ENCODE data around the gene TNIK. TPM values are rescaled to one million over a fixed set of nuclear protein-coding genes. Genes with fewer than 3 reads are reported as not detected.

The TNIK gene
- polyA plus RNA-seq, 1 donor from 2014 or later = 19.3 TPM

DNA sequence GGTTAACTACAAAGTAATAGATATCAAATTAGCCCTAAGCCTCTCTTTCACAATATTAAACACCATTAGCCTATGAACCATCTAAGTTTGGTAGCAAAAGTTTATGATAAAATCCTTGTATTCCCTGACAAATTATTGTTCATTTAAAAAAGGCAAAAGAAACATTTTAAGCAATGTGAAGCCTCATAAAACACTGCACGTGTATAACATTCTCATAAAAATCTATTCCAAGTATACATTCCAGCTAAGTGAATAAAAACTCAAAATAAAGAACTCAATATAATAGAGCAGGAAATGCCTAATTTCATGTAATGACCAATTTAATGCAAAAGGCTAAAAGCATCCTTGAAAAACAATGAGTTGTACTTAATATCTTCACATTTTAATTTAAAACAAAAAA is 27.7 kb downstream of the TNIK start:
- TF ChIP-seq MXI1 (conservative IDR thresholded peaks at IDR 0.05; ENCODE audit: poor library complexity, severe bottlenecking) (no peak), POLR2AphosphoS5 (IDR thresholded peaks at IDR 0.05) (no peak), EZH2 (IDR thresholded peaks at IDR 0.05; ENCODE audit: borderline replicate concordance, insufficient read depth, low read length, poor library complexity, severe bottlenecking) (no peak), RAD21 (conservative IDR thresholded peaks at IDR 0.05) (no peak), SMC3 (conservative IDR thresholded peaks at IDR 0.05; ENCODE audit: poor library complexity) (no peak)
- TF ChIP-seq, protein P1, sequence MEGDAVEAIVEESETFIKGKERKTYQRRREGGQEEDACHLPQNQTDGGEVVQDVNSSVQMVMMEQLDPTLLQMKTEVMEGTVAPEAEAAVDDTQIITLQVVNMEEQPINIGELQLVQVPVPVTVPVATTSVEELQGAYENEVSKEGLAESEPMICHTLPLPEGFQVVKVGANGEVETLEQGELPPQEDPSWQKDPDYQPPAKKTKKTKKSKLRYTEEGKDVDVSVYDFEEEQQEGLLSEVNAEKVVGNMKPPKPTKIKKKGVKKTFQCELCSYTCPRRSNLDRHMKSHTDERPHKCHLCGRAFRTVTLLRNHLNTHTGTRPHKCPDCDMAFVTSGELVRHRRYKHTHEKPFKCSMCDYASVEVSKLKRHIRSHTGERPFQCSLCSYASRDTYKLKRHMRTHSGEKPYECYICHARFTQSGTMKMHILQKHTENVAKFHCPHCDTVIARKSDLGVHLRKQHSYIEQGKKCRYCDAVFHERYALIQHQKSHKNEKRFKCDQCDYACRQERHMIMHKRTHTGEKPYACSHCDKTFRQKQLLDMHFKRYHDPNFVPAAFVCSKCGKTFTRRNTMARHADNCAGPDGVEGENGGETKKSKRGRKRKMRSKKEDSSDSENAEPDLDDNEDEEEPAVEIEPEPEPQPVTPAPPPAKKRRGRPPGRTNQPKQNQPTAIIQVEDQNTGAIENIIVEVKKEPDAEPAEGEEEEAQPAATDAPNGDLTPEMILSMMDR (IDR thresholded peaks at IDR 0.05; ENCODE audit: poor library complexity, severe bottlenecking) = no peak
- H3K36me3 ChIP-seq (ENCODE audit: insufficient read depth, low read length) = no peaks in the 10 kb centered on the region
- H3K9ac ChIP-seq (ENCODE audit: low read length) = no peak overlapping the region
- no peaks in the 10 kb centered on the region for H3K9me2 ChIP-seq (ENCODE audit: insufficient read depth, low read length)
- H4K20me1 ChIP-seq (ENCODE audit: insufficient read depth) = no peaks in the 10 kb centered on the region
- H2AFZ ChIP-seq (ENCODE audit: low read depth, low read length) = no peak overlapping the region
- no peaks in the 10 kb centered on the region for H3F3A ChIP-seq (ENCODE audit: insufficient read depth, low read length, poor library complexity, severe bottlenecking)
- H3K4me3 ChIP-seq (ENCODE audit: low read length) = no peak overlapping the region
- no peak overlapping the region for H3K27ac ChIP-seq (ENCODE audit: low read length)
- H3K9me3 ChIP-seq (ENCODE audit: low read length) = no peaks in the 10 kb centered on the region
- no peak overlapping the region for H3K4me2 ChIP-seq (ENCODE audit: low read length)
- no peaks in the 10 kb centered on the region for H3K27me3 ChIP-seq (ENCODE audit: insufficient read depth, low read depth, low read length)
- no peaks in the 10 kb centered on the region for H3K79me2 ChIP-seq (replicated peaks; ENCODE audit: insufficient read depth, low read length)

DNA sequence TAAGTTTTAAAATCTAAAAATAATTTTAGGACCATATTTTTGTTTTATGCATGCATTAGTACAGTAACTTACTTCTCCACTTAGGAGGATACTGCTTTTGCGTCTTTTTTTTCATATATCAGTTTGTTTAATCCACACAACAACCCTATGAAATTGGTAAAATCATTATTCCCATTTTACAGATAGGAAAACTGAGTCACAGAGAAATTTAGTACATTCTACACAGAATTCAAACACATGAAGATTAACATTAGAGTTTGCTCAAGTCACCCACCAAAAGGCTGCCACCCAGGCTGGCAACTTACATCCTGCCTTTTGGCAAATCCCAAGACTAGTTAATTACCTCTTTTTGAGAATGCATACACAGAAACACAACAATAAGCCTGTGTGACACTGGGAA is 28.7 kb downstream of the TNIK start:
- H3K36me3 ChIP-seq (ENCODE audit: insufficient read depth, low read length) = no peaks in the 10 kb centered on the region
- no peak overlapping the region for H3K27ac ChIP-seq (ENCODE audit: low read length)
- no peak overlapping the region for H2AFZ ChIP-seq (ENCODE audit: low read depth, low read length)
- no peak overlapping the region for H3K4me2 ChIP-seq (ENCODE audit: low read length)
- no peaks in the 10 kb centered on the region for H3K9me2 ChIP-seq (ENCODE audit: insufficient read depth, low read length)
- no peak overlapping the region for H3K9ac ChIP-seq (ENCODE audit: low read length)
- H3K4me3 ChIP-seq (ENCODE audit: low read length) = no peak overlapping the region
- H4K20me1 ChIP-seq (ENCODE audit: insufficient read depth) = no peaks in the 10 kb centered on the region
- no peaks in the 10 kb centered on the region for H3F3A ChIP-seq (ENCODE audit: insufficient read depth, low read length, poor library complexity, severe bottlenecking)
- H3K79me2 ChIP-seq (replicated peaks; ENCODE audit: insufficient read depth, low read length) = no peaks in the 10 kb centered on the region
- TF ChIP-seq, protein P1 (IDR thresholded peaks at IDR 0.05; ENCODE audit: poor library complexity, severe bottlenecking) = no peak
- TF ChIP-seq EP300 (conservative IDR thresholded peaks at IDR 0.05; ENCODE audit: poor library complexity, severe bottlenecking) (no peak), EZH2 (IDR thresholded peaks at IDR 0.05; ENCODE audit: borderline replicate concordance, insufficient read depth, low read length, poor library complexity, severe bottlenecking) (no peak), POLR2AphosphoS5 (IDR thresholded peaks at IDR 0.05) (no peak), RAD21 (conservative IDR thresholded peaks at IDR 0.05) (no peak), MXI1 (conservative IDR thresholded peaks at IDR 0.05; ENCODE audit: poor library complexity, severe bottlenecking) (no peak), SMC3 (conservative IDR thresholded peaks at IDR 0.05; ENCODE audit: poor library complexity) (no peak)
- TF ChIP-seq, protein P2, sequence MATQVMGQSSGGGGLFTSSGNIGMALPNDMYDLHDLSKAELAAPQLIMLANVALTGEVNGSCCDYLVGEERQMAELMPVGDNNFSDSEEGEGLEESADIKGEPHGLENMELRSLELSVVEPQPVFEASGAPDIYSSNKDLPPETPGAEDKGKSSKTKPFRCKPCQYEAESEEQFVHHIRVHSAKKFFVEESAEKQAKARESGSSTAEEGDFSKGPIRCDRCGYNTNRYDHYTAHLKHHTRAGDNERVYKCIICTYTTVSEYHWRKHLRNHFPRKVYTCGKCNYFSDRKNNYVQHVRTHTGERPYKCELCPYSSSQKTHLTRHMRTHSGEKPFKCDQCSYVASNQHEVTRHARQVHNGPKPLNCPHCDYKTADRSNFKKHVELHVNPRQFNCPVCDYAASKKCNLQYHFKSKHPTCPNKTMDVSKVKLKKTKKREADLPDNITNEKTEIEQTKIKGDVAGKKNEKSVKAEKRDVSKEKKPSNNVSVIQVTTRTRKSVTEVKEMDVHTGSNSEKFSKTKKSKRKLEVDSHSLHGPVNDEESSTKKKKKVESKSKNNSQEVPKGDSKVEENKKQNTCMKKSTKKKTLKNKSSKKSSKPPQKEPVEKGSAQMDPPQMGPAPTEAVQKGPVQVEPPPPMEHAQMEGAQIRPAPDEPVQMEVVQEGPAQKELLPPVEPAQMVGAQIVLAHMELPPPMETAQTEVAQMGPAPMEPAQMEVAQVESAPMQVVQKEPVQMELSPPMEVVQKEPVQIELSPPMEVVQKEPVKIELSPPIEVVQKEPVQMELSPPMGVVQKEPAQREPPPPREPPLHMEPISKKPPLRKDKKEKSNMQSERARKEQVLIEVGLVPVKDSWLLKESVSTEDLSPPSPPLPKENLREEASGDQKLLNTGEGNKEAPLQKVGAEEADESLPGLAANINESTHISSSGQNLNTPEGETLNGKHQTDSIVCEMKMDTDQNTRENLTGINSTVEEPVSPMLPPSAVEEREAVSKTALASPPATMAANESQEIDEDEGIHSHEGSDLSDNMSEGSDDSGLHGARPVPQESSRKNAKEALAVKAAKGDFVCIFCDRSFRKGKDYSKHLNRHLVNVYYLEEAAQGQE (IDR thresholded peaks at IDR 0.05; ENCODE audit: borderline replicate concordance) = no peak
- H3K27me3 ChIP-seq (ENCODE audit: insufficient read depth, low read depth, low read length) = no peaks in the 10 kb centered on the region
- no peaks in the 10 kb centered on the region for H3K9me3 ChIP-seq (ENCODE audit: low read length)
